ENCODE data around the gene CLDN6.

The CLDN6 gene

DNA sequence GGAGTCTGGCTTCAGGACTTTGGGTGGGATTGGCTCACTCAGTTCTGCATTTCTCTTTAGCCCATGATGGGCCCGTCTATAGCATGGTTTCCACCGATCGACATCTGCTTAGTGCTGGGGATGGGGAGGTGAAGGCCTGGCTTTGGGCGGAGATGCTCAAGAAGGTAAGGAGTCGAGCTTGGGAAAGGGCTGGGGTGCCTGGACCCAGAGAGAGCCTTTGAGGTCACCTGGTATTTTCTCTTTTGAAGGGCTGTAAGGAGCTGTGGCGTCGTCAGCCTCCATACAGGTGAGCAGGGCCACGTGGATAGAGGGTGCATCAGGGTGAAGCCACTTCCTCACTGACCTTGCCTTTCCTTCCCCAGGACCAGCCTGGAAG is 8.0 kb upstream of the CLDN6 start:
- H3K27me3 ChIP-seq (ENCODE audit: insufficient read depth, insufficient read length) = peaks cover 7% of the 10 kb centered on the region
- no peak overlapping the region for H3K4me3 ChIP-seq (ENCODE audit: insufficient read length, low read depth)
- DNase-seq (ENCODE audit: low read depth, low spot score) = no peak
- H3K4me1 ChIP-seq (ENCODE audit: insufficient read depth, insufficient read length) = peaks cover 24% of the 10 kb centered on the region
- TF ChIP-seq SUZ12 (IDR thresholded peaks at IDR 0.05; ENCODE audit: extremely low read depth, insufficient read depth, insufficient read length) = no peak
- TF ChIP-seq ZNF274 (IDR thresholded peaks at IDR 0.05; ENCODE audit: low read depth, low read length) = no peak
- no peak for TF ChIP-seq YY1 (IDR thresholded peaks at IDR 0.05; ENCODE audit: insufficient read depth, insufficient read length)
- peaks cover 47% of the 10 kb centered on the region for H3K36me3 ChIP-seq (ENCODE audit: insufficient read depth, insufficient read length, low read length)
- H3K9me3 ChIP-seq (ENCODE audit: insufficient read depth, low read length) = no peaks in the 10 kb centered on the region
- no peak overlapping the region for H3K9ac ChIP-seq (ENCODE audit: insufficient read length, low read depth)

DNA sequence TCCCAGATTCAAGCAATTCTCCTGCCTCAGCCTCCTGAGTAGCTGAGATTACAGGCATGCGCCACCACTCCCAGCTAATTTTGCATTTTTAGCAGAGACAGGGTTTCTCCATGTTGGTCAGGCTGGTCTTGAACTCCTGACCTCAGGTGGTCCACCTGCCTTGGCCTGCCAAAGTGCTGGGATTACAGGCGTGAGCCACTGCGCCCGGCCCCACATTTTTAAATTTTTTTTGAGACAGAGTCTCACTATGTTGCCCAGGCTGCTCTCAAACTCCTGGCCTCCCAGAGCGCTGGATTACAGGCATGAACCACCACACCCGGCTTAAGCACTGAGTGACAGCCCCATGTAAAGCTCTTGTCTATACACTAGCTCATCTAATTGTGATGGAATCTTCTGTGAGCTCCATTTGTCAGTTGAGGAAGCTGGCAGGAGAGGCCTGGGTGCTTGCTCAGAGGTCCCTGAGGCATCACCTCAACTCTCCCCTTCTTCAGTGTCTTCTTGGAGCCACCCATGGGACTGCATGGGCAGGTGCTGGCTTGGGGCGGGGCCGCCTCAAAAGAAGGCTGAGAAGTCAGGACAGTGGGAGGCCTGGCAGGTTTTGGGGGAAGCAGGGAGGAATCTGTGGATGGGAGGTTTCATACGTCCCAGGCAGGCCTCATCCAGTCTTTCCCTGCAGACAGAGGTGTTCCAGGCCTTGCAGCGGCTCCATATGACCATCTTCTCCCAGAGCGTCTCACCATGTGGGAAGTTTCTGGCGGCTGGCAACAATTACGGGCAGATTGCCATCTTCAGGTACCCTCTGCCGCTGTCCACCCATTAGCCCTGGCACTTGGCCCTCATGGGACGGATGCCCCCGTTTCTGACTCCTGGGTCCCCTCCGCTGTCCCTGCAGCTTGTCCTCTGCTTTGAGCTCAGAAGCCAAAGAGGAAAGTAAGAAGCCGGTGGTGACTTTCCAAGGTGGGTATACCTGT is 7.3 kb upstream of the CLDN6 start:
- peaks cover 21% of the 10 kb centered on the region for H3K4me1 ChIP-seq (ENCODE audit: insufficient read depth, insufficient read length)
- TF ChIP-seq ZNF274 (IDR thresholded peaks at IDR 0.05; ENCODE audit: low read depth, low read length) = no peak
- H3K36me3 ChIP-seq (ENCODE audit: insufficient read depth, insufficient read length, low read length) = peaks cover 47% of the 10 kb centered on the region
- H3K4me3 ChIP-seq (ENCODE audit: insufficient read length, low read depth) = no peak overlapping the region
- no peaks in the 10 kb centered on the region for H3K9me3 ChIP-seq (ENCODE audit: insufficient read depth, low read length)
- no peak overlapping the region for H3K9ac ChIP-seq (ENCODE audit: insufficient read length, low read depth)
- H3K27me3 ChIP-seq (ENCODE audit: insufficient read depth, insufficient read length) = peaks cover 7% of the 10 kb centered on the region
- DNase-seq (ENCODE audit: low read depth, low spot score) = no peak

DNA sequence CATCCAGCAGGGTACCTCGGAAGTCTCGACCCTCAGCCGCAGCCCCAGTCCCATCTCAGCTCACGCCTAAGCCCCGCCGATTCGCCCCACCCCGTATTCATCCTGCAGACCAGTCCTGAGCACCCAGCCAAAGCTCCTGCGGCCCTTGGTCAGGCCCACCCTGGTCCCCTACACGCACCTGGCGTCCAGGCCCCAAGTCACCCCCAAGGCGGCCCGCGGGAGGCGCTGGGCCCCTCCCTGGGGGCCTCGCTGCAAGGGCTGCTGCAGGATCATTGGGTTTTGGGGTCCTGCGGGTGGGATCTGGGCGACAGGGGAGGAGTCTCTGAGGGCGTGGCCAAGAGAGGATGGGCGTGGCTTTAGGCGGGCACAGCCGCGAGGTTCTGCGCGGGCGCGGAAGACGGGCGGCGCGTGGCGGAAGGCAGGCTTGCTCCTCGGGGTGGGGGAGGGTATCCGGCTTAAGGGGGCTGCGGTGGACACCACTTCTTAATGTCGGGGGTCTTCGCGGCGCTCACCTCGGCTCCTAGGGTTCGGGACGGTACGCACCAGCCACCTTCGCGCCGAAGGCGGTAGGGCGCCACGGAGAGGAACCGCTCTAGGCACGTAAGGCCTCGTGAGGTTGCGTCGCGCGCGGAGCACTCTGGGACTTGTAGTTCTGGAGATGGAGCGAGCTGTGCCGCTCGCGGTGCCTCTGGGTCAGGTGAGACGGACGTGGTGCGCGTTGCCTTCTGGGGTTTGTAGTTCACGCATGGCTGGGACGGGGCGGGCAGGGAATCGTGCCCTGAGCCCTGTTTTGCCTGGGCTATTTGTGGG is 5.9 kb upstream of the CLDN6 start, which contains the start of the genes HCFC1R1 and THOC6:
TSS of gene HCFC1R1 (minus strand) at position 274 of the 810 bp plus-strand sequence. CDS start at position 273, 1 bp downstream.
TSS of gene THOC6 (plus strand) at position 367 of the 810 bp plus-strand sequence. CDS start at position 659, 292 bp downstream.
- TF ChIP-seq ZNF274 (IDR thresholded peaks at IDR 0.05; ENCODE audit: low read depth, low read length) (no peak), YY1 (IDR thresholded peaks at IDR 0.05; ENCODE audit: insufficient read depth, insufficient read length) (no peak), SUZ12 (IDR thresholded peaks at IDR 0.05; ENCODE audit: extremely low read depth, insufficient read depth, insufficient read length) (no peak)
- H3K4me3 ChIP-seq (ENCODE audit: insufficient read length, low read depth) = peak within 1 kb of the TSS; percentile 97
- H3K9ac ChIP-seq (ENCODE audit: insufficient read length, low read depth) = peak within 1 kb of the TSS; percentile 100
- H3K4me1 ChIP-seq (ENCODE audit: insufficient read depth, insufficient read length) = peaks cover 15% of the 10 kb centered on the region
- H3K27me3 ChIP-seq (ENCODE audit: insufficient read depth, insufficient read length) = peaks cover 7% of the 10 kb centered on the region
- H3K36me3 ChIP-seq (ENCODE audit: insufficient read depth, insufficient read length, low read length) = peaks cover 42% of the 10 kb centered on the region
- no peaks in the 10 kb centered on the region for H3K9me3 ChIP-seq (ENCODE audit: insufficient read depth, low read length)
- DNase-seq (ENCODE audit: low read depth, low spot score) = peak; percentile 99

DNA sequence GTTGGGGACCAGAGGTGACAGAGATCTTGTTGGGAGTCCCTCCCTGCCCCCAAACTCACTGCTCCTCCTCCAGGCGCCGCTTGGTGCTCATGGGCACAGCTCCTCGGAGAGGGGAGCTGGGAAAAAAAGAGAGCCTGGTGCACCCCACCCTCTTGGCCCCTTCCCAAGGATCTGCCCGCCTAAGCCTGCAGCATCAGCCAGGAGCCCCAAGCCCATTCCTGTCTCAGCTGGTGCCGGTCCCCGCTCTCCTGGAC is 5.4 kb upstream of the CLDN6 start:
- Histone ChIP-seq H3K4me3 (ENCODE audit: insufficient read length, low read depth) (peak overlapping the region; percentile 97), H3K4me1 (ENCODE audit: insufficient read depth, insufficient read length) (peaks cover 12% of the 10 kb centered on the region), H3K27me3 (ENCODE audit: insufficient read depth, insufficient read length) (peaks cover 7% of the 10 kb centered on the region), H3K9ac (ENCODE audit: insufficient read length, low read depth) (peak overlapping the region; percentile 100), H3K9me3 (ENCODE audit: insufficient read depth, low read length) (no peaks in the 10 kb centered on the region), H3K36me3 (ENCODE audit: insufficient read depth, insufficient read length, low read length) (peaks cover 42% of the 10 kb centered on the region)
- no peak for TF ChIP-seq ZNF274 (IDR thresholded peaks at IDR 0.05; ENCODE audit: low read depth, low read length)
- no peak for DNase-seq (ENCODE audit: low read depth, low spot score)

DNA sequence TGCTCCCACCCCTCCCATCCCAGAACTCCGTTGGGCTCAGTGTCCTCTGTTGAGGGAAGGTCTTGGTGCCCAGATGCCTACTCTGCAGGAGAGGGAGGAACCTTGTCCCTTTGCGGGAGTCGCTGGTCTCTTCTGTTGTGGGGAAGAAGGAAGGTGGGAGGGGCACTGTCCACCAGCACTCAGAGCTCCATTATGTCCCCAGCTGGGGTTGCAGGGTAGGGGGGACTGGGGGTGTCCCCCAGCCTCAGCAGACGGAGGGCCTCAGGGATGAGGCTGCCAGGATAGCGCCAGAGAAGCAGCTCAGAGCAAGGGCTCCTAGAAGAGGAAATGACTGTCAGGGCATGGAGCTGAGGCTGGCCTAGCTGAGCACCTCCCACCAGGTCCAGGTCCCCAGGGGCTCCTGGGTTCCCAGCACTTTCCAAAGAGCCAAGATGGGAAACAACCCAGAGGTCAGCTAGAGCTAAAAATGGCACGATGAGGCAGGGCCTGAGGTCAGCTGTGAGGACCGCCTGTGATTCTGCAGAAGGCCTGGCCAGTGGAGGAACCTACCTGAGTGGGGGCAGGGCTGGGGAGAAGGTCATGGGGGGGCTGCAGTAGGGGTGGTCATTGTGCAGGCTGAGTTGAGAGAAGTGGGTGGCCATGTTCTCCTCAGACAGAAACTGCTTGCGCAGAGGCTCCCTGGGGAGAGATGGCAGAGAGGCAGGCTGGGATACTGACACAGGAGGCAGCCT is 4.9 kb upstream of the CLDN6 start:
- peak overlapping the region; percentile 97 for H3K4me3 ChIP-seq (ENCODE audit: insufficient read length, low read depth)
- DNase-seq (ENCODE audit: low read depth, low spot score) = no peak
- no peaks in the 10 kb centered on the region for H3K9me3 ChIP-seq (ENCODE audit: insufficient read depth, low read length)
- no peak for TF ChIP-seq ZNF274 (IDR thresholded peaks at IDR 0.05; ENCODE audit: low read depth, low read length)
- no peak for TF ChIP-seq YY1 (IDR thresholded peaks at IDR 0.05; ENCODE audit: insufficient read depth, insufficient read length)
- TF ChIP-seq SUZ12 (IDR thresholded peaks at IDR 0.05; ENCODE audit: extremely low read depth, insufficient read depth, insufficient read length) = no peak
- peak overlapping the region; percentile 100 for H3K9ac ChIP-seq (ENCODE audit: insufficient read length, low read depth)
- H3K27me3 ChIP-seq (ENCODE audit: insufficient read depth, insufficient read length) = peaks cover 7% of the 10 kb centered on the region
- peaks cover 12% of the 10 kb centered on the region for H3K4me1 ChIP-seq (ENCODE audit: insufficient read depth, insufficient read length)
- H3K36me3 ChIP-seq (ENCODE audit: insufficient read depth, insufficient read length, low read length) = peaks cover 42% of the 10 kb centered on the region

DNA sequence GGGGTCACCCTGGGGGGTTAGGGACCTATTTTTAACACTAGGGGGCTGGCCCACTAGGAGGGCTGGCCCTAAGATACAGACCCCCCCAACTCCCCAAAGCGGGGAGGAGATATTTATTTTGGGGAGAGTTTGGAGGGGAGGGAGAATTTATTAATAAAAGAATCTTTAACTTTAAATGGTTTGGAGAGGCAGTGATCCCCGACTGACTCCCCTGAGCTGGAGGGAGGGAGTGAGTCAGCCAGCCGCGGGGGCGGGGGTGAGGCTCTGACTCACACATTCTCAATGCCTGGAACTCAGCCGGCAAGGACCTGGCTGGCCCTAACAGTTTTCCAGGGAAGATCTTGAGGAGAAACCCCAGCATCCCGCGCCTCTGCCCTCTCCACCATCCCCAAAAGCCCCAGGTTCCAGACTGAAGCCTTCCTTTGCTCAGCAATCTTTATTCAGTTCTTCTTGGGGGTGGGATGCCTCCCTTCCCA is 4.3 kb upstream of the CLDN6 start:
- peaks cover 4% of the 10 kb centered on the region for H3K27me3 ChIP-seq (ENCODE audit: insufficient read depth, insufficient read length)
- no peaks in the 10 kb centered on the region for H3K9me3 ChIP-seq (ENCODE audit: insufficient read depth, low read length)
- H3K4me3 ChIP-seq (ENCODE audit: insufficient read length, low read depth) = peak overlapping the region; percentile 97
- no peak for DNase-seq (ENCODE audit: low read depth, low spot score)
- TF ChIP-seq SUZ12 (IDR thresholded peaks at IDR 0.05; ENCODE audit: extremely low read depth, insufficient read depth, insufficient read length) = no peak
- no peak for TF ChIP-seq ZNF274 (IDR thresholded peaks at IDR 0.05; ENCODE audit: low read depth, low read length)
- TF ChIP-seq YY1 (IDR thresholded peaks at IDR 0.05; ENCODE audit: insufficient read depth, insufficient read length) = no peak
- H3K4me1 ChIP-seq (ENCODE audit: insufficient read depth, insufficient read length) = peaks cover 9% of the 10 kb centered on the region
- H3K9ac ChIP-seq (ENCODE audit: insufficient read length, low read depth) = peak overlapping the region; percentile 100
- H3K36me3 ChIP-seq (ENCODE audit: insufficient read depth, insufficient read length, low read length) = peaks cover 40% of the 10 kb centered on the region

All from NT2/D1 (cell line).